ENCODE data around the gene RPH3AL. TPM values are rescaled to one million over a fixed set of nuclear protein-coding genes. Genes with fewer than 3 reads are reported as not detected.

The RPH3AL gene
- total RNA-seq, 1 experiment from 2014 or later = 24.9 TPM

GRCh38 chr17:222172-222571, 130.4 kb downstream of the RPH3AL start:
- no peaks in the 10 kb centered on the region for H4K20me1 ChIP-seq (ENCODE audit: low read length)
- no peak overlapping the region for H3K9ac ChIP-seq (ENCODE audit: low read length)
- no peaks in the 10 kb centered on the region for H3K36me3 ChIP-seq (ENCODE audit: low read depth, low read length)
- intact Hi-C loops (cut with micrococcal nuclease) = no loop called here
- no peaks in the 10 kb centered on the region for H3F3A ChIP-seq (ENCODE audit: low read length, unreplicated experiment)
- no peaks in the 10 kb centered on the region for H3K27me3 ChIP-seq (ENCODE audit: low read length)
- no peak overlapping the region for H3K27ac ChIP-seq (ENCODE audit: low read length)
- TF ChIP-seq CTCF (conservative IDR thresholded peaks at IDR 0.05; ENCODE audit: low read depth, low read length) = no peak
- TF ChIP-seq EZH2 (IDR thresholded peaks at IDR 0.05; ENCODE audit: low read length, unreplicated experiment) = no peak
- no peak for TF ChIP-seq EZH2phosphoT487 (IDR thresholded peaks at IDR 0.05; ENCODE audit: borderline replicate concordance, low read length)
- no peaks in the 10 kb centered on the region for H3K9me2 ChIP-seq (replicated peaks; ENCODE audit: low read length)
- ChIA-PET POLR2A (ENCODE audit: unreplicated experiment) (no interaction called here), CTCF (no interaction called here)
- no peaks in the 10 kb centered on the region for H3K9me3 ChIP-seq (ENCODE audit: low read length)
- no peak overlapping the region for H2AFZ ChIP-seq (ENCODE audit: low read length)
- DNase-seq (no peak), ATAC-seq (no peak)
- H3K79me2 ChIP-seq (ENCODE audit: low read length) = no peaks in the 10 kb centered on the region
- H3K4me2 ChIP-seq (ENCODE audit: low read length) = no peak overlapping the region
- no peak overlapping the region for H3K4me3 ChIP-seq (ENCODE audit: low read length)
- no peaks in the 10 kb centered on the region for H3K4me1 ChIP-seq (ENCODE audit: insufficient read depth, low read length)
- BruUV-seq (replicated peaks) = no TSS peak

DNA sequence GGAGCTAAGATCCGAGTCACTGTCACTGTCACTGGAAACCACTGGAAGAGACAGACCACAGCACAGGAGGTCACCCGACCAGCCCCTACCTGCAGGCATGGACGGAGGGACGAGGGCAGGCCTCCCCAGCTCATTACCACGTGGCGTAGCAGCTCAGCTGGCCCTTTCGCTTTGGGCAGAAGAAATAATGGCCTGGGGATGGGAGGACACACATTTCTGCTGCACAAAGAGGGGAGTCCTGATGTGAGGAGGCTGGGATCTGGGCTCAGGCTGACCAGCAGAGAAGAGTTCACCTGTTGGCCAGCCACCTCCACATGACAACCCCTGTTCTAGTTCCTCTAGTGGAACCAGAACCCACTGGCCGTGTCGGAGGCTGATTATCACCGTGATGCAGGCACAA, 132.9 kb downstream of the RPH3AL start:
- intact Hi-C loops (cut with micrococcal nuclease) = no loop called here

More for the DNA sequence above, 132.9 kb downstream of the RPH3AL start:
- no peaks in the 10 kb centered on the region for H3K27me3 ChIP-seq (ENCODE audit: low read length)
- no peak overlapping the region for H3K4me3 ChIP-seq (ENCODE audit: low read length)
- ChIA-PET CTCF (no interaction called here), POLR2A (ENCODE audit: unreplicated experiment) (no interaction called here)
- BruUV-seq (replicated peaks) = no TSS peak
- TF ChIP-seq EZH2 (IDR thresholded peaks at IDR 0.05; ENCODE audit: low read length, unreplicated experiment) (no peak), CTCF (conservative IDR thresholded peaks at IDR 0.05; ENCODE audit: low read depth, low read length) (no peak), EZH2phosphoT487 (IDR thresholded peaks at IDR 0.05; ENCODE audit: borderline replicate concordance, low read length) (no peak)
- H3K9me3 ChIP-seq (ENCODE audit: low read length) = no peaks in the 10 kb centered on the region
- no peaks in the 10 kb centered on the region for H4K20me1 ChIP-seq (ENCODE audit: low read length)
- H3K4me2 ChIP-seq (ENCODE audit: low read length) = no peak overlapping the region
- H3K9me2 ChIP-seq (replicated peaks; ENCODE audit: low read length) = no peaks in the 10 kb centered on the region
- H2AFZ ChIP-seq (ENCODE audit: low read length) = no peak overlapping the region
- no peaks in the 10 kb centered on the region for H3K36me3 ChIP-seq (ENCODE audit: low read depth, low read length)
- DNase-seq (no peak), ATAC-seq (no peak)
- no peaks in the 10 kb centered on the region for H3F3A ChIP-seq (ENCODE audit: low read length, unreplicated experiment)
- no peaks in the 10 kb centered on the region for H3K79me2 ChIP-seq (ENCODE audit: low read length)
- no peak overlapping the region for H3K27ac ChIP-seq (ENCODE audit: low read length)
- no peaks in the 10 kb centered on the region for H3K4me1 ChIP-seq (ENCODE audit: insufficient read depth, low read length)
- H3K9ac ChIP-seq (ENCODE audit: low read length) = no peak overlapping the region

All from PC-3 (cell line).